Mononuclear cell (primary cell): ENCODE data around the gene OR4C13. TPM values are rescaled to one million over a fixed set of nuclear protein-coding genes. Genes with fewer than 3 reads are reported as not detected.
"Not testable (repeated sequence)": the region's sequence is repeated elsewhere in the genome, so short reads cannot be mapped to it uniquely, and the experiment has no call there.

ENCODE experiments used
- H3K27me3 ChIP-seq: 2 replicates; pipeline ENCODE4 v1.6.0; 2011; ENCODE audit warnings: low read length, control low read depth; ENCODE audit not compliant: insufficient read depth
- H3K4me1 ChIP-seq: 2 replicates; pipeline ENCODE4 v1.5.1; 2011; ENCODE audit warnings: mild to moderate bottlenecking, low read length, control low read depth; ENCODE audit not compliant: insufficient read depth
- H3K4me3 ChIP-seq: 2 replicates; pipeline ENCODE4 v1.5.1; 2011; ENCODE audit warnings: mild to moderate bottlenecking, low read length, moderate library complexity
- H3K9me3 ChIP-seq: 2 replicates; pipeline ENCODE4 v1.5.1; 2011; ENCODE audit warnings: low read depth, mild to moderate bottlenecking, control low read depth, low read length
- total RNA-seq: library from RNA; depleted of rRNA; stranded (reverse); fragments of >200 nt; gene quantifications from one replicate; pipeline ENCODE4 v1.2.3, GENCODE V29; 2012

The OR4C13 gene
- not detected for total RNA-seq

DNA sequence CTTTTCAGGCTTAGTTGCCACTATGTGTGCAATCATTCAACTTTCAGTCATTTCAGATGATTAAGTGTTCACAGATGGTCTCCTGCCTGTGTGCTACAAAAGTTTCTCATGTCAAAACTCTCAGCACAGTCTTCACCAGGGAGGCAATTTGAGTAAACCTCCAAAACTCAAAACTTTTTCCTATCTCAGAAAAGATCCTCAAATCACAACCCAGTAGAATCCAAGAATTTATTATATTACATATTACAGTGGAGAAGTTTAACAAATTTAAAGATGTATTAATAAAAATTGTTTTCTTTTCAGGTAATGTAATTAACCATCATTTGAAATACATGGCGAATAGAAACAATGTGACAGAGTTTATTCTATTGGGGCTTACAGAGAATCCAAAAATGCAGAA, at the start of gene OR4C13:
Gene OR4C13 (plus strand): TSS at position 301 of the 400 bp plus-strand sequence. CDS start 32 bp downstream, at position 333.
- H3K9me3 ChIP-seq: no peaks in the 10 kb centered on the region
- no peaks in the 10 kb centered on the region for H3K4me1 ChIP-seq
- no peak within 1 kb of the TSS for H3K4me3 ChIP-seq
- H3K27me3 ChIP-seq: no peaks in the 10 kb centered on the region

DNA sequence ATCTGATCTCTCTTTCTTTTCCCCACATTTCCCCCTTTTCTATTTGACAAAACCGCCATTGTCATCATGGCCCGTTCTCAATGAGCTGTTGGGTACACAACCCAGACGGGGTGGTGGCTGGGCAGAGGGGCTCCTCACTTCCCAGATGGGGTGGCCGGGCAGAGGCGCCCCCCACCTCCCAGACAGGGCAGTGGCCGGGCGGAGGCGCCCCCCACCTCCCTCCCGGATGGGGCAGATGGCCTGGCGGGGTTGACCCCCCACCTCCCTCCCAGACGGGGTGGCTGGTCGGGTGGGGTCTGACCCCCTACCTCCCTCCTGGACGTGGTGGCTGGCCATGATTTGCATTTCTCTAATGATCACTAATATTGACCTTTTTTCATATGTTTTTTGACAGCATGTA, 40.7 kb upstream of the OR4C13 start:
- not testable (repeated sequence) for H3K27me3 ChIP-seq, H3K4me1 ChIP-seq, H3K4me3 ChIP-seq, H3K9me3 ChIP-seq

DNA sequence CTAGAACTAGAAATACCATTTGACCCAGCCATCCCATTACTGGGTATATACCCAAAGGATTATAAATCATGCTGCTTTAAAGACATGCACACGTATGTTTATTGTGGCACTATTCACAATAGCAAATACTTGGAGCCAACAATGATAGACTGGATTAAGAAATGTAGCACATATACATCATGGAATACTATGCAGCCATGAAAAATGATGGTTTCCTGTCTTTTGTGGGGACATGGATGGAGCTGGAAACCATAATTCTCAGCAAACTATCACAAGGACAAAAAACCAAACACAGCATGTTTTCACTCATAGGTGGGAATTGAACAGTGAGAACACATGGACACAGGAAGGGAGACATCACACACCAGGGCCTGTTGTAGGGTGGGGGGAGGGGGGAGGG, 3.5 kb upstream of the OR4C13 start:
- H3K9me3 ChIP-seq, H3K4me1 ChIP-seq, H3K27me3 ChIP-seq, H3K4me3 ChIP-seq: not testable (repeated sequence)

DNA sequence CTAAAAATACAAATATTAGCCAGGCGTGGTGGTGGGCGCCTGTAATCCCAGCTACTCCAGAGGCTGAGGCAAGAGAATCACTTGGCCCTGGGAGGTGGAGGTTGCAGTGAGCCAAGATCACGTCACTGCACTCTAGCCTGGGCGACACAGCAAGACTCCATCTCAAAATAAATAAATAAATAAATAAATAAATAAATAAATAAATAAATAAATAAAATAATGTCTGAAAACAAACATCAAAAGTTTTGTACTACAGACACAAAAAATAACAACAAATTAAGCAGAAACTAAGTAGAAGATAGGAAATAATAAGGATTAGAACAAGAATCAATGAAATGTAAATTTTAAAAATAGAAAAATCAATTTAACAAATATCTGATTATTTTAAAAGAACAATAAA, 21.2 kb downstream of the OR4C13 start:
- H3K9me3 ChIP-seq, H3K4me1 ChIP-seq, H3K27me3 ChIP-seq, H3K4me3 ChIP-seq: not testable (repeated sequence)

DNA sequence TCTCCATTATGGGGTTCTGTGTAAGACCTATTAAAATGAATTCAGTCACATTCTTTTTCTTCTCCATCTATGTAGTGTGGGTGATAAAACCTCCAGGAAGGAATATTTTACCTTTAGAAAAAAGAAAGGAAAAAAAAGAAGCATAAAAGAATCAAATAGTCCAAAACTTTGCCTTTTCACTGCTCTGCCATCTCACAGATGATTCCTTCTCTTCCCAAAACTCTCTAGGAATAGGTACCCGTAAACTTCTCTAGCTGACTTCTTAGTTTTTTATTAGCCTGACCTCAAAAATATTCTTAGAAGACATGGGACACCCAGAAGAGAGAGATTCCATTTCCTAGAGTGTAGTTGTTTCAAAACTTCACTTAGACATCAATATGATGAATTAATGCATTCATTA, 30.2 kb downstream of the OR4C13 start, which contains the start of gene OR4C12:
Gene OR4C12 (minus strand): TSS at position 101 of the 400 bp plus-strand sequence. CDS start 34 bp downstream, at position 67.
- H3K9me3 ChIP-seq, H3K4me3 ChIP-seq, H3K27me3 ChIP-seq, H3K4me1 ChIP-seq: not testable (repeated sequence)

DNA sequence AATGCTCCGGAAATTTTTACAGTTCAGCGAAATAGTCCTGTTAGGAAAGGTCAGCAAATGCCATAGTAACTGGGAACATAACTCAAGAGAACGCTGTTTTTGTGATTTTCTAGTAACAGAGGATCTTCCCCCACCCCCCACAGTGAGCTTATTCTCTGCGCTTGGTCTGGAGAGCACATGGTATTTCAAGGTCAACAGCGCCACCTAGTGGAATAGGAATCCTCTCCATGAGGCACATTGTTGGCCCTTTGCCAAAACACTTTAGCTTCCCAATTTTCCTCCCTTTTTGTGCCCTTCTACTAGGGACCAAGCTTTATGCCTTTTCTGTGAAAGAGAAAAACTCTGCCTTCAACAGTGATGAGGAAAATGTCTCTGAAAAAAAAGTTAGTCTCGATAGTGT, 43.4 kb downstream of the OR4C13 start:
- Histone ChIP-seq H3K4me3 (no peak overlapping the region), H3K27me3 (no peaks in the 10 kb centered on the region), H3K4me1 (no peaks in the 10 kb centered on the region), H3K9me3 (no peaks in the 10 kb centered on the region)

Other genes starting within 250 kb of the OR4C13 start
- not detected for gene OR4C12, start 30.1 kb downstream of the OR4C13 start, total RNA-seq
- not detected for gene OR4C45, start 80.5 kb downstream of the OR4C13 start, total RNA-seq